Neural progenitor cell (in vitro differentiated cells): ENCODE results near the gene CCDC59.

ENCODE experiments used
- EZH2 ChIP-seq: fragments of 200-600 bp; sonication (generic); IDR thresholded peaks from 2 replicates; pipeline ENCODE4 v1.6.1; 2017; ENCODE audit warnings: antibody characterized with exemption, mild to moderate bottlenecking, moderate library complexity
- TF ChIP-seq, protein P1 (sequence below): fragments of 200-600 bp; sonication (generic); IDR thresholded peaks from 2 replicates; pipeline ENCODE4 v1.5.1; 2017; ENCODE audit warnings: antibody characterized with exemption, mild to moderate bottlenecking

DNA sequence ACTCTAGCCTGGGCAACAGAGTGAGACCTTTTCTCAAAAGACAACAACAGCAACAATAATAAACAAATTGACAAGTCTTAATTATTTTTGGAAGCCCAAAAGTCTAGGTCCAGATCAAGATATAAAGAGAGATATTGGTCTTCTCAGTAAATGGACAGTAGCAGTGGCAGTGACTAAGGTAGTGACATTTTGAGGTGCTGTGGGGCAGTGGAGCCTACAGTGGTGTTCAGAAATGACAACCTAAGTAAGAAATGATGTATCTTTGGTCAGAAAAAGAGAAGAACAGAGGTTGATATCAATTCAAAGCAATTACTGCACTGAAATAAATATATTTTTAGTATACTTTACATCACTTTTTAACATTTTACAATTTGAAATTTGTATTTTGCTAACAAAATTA lies 20.8 kb upstream of the CCDC59 start:
- no peak for TF ChIP-seq EZH2
- TF ChIP-seq, protein P1, sequence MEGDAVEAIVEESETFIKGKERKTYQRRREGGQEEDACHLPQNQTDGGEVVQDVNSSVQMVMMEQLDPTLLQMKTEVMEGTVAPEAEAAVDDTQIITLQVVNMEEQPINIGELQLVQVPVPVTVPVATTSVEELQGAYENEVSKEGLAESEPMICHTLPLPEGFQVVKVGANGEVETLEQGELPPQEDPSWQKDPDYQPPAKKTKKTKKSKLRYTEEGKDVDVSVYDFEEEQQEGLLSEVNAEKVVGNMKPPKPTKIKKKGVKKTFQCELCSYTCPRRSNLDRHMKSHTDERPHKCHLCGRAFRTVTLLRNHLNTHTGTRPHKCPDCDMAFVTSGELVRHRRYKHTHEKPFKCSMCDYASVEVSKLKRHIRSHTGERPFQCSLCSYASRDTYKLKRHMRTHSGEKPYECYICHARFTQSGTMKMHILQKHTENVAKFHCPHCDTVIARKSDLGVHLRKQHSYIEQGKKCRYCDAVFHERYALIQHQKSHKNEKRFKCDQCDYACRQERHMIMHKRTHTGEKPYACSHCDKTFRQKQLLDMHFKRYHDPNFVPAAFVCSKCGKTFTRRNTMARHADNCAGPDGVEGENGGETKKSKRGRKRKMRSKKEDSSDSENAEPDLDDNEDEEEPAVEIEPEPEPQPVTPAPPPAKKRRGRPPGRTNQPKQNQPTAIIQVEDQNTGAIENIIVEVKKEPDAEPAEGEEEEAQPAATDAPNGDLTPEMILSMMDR = no peak
